Lower leg skin (tissue), 4 donors: Measurements from ENCODE around the gene AP3B1. TPM values are rescaled to one million over a fixed set of nuclear protein-coding genes. Genes with fewer than 3 reads are reported as not detected.
"Not testable (repeated sequence)": the region's sequence is repeated elsewhere in the genome, so short reads cannot be mapped to it uniquely, and the experiment has no call there.

Experiments
- DNase-seq, 2 donors: peaks; one replicate each; pipeline ENCODE4 v3.0.0-alpha.2; 2019; ENCODE audit warnings: low spot score in 2 of 2
- H3K4me3 ChIP-seq: fragments of 200-600 bp; sonication (generic); 2 replicates; pipeline ENCODE4 v1.5.1; 2017; ENCODE audit warnings: mild to moderate bottlenecking, low read depth; ENCODE audit not compliant: poor library complexity, severe bottlenecking
- CTCF ChIP-seq, 3 donors: fragments of 450-650 bp; IDR thresholded peaks; one replicate each; pipeline ENCODE4 v1.5.1; 2016; ENCODE audit warnings: antibody characterized with exemption in 3 of 3, mild to moderate bottlenecking in 3 of 3, moderate library complexity in 2 of 3
- POLR2A ChIP-seq, 2 donors: fragments of 450-650 bp; IDR thresholded peaks; one replicate each; pipeline ENCODE4 v1.6.1; 2016 to 2017; ENCODE audit warnings: antibody characterized with exemption in 2 of 2, mild to moderate bottlenecking in 1 of 2, moderate library complexity in 1 of 2
- WGBS, 2 donors: methylation state at CpG; one replicate each; pipeline ENCODE4 v1.1.5; 2018; 5-methylcytosine and 5-hydroxymethylcytosine counted together
- intact Hi-C: fragments of 100-400 bp; cut with DNase I; formaldehyde crosslinking; loops from one replicate; pipeline ENCODE4 v1.15.0; 2023; ENCODE audit warnings: low total_unique reads
- total RNA-seq, 4 donors: library from RNA; depleted of rRNA; stranded (reverse); fragments of >200 nt; gene quantifications; one replicate each; pipeline ENCODE4 v1.1.0, GENCODE V29; 2016

The AP3B1 gene
- total RNA-seq, 4 donors from 2014 or later = 23.5 to 37.7 (median 33.3) TPM

GRCh38 chr5:78056053-78056452 lies 238.4 kb downstream of the AP3B1 start:
- DNase-seq = no peak
- TF ChIP-seq POLR2A (IDR thresholded peaks at IDR 0.05) (no peak), CTCF (IDR thresholded peaks at IDR 0.05) (no peak)
- intact Hi-C loops = no loop called here
- H3K4me3 ChIP-seq = no peak overlapping the region
- 94 to 97% methylated on average over 1 of the region's 1 CpG for WGBS, 2 donors

GRCh38 chr5:78050888-78051287 lies 243.6 kb downstream of the AP3B1 start:
- DNase-seq = no peak
- TF ChIP-seq POLR2A (IDR thresholded peaks at IDR 0.05) (no peak), CTCF (IDR thresholded peaks at IDR 0.05) (no peak)
- WGBS, 2 donors = 83 to 88% methylated on average over 4 of the region's 4 CpGs
- intact Hi-C loops = no loop called here
- H3K4me3 ChIP-seq = no peak overlapping the region

GRCh38 chr5:78046823-78047222 lies 247.7 kb downstream of the AP3B1 start:
- DNase-seq, H3K4me3 ChIP-seq, intact Hi-C loops: not testable (repeated sequence)
- WGBS, 2 donors = 92 to 98% methylated on average over 2 of the region's 2 CpGs

GRCh38 chr5:78046006-78046405 lies 248.5 kb downstream of the AP3B1 start:
- H3K4me3 ChIP-seq = no peak overlapping the region
- no peak for DNase-seq
- intact Hi-C loops = no loop called here
- TF ChIP-seq POLR2A (IDR thresholded peaks at IDR 0.05) (no peak), CTCF (IDR thresholded peaks at IDR 0.05) (no peak)
- WGBS, 2 donors = 93 to 99% methylated on average over 9 of the region's 9 CpGs

GRCh38 chr5:78041805-78042204 lies 252.7 kb downstream of the AP3B1 start:
- no peak for DNase-seq
- intact Hi-C loops = no loop called here
- no peak overlapping the region for H3K4me3 ChIP-seq
- TF ChIP-seq CTCF (IDR thresholded peaks at IDR 0.05) = no peak
- no peak for TF ChIP-seq POLR2A (IDR thresholded peaks at IDR 0.05)
- 98 to 99% methylated on average over 5 of the region's 5 CpGs for WGBS, 2 donors

GRCh38 chr5:78025540-78025939 lies 269.0 kb downstream of the AP3B1 start:
- TF ChIP-seq POLR2A (IDR thresholded peaks at IDR 0.05) (no peak), CTCF (IDR thresholded peaks at IDR 0.05) (no peak)
- H3K4me3 ChIP-seq = no peak overlapping the region
- intact Hi-C loops = no loop called here
- WGBS, 2 donors = 86 to 96% methylated on average over 2 of the region's 2 CpGs
- DNase-seq = no peak
